Measurements from ENCODE around the gene FBXL3.

GRCh38 chr13:76968041-76968440 lies 58.9 kb downstream of the FBXL3 start:
- TF ChIP-seq CTCF (IDR thresholded peaks at IDR 0.05; ENCODE audit: low read length) (no peak), EZH2 (optimal IDR thresholded peaks at IDR 0.05; ENCODE audit: low read depth, low read length) (no peak), EZH2phosphoT487 (IDR thresholded peaks at IDR 0.05; ENCODE audit: low read length) (no peak)

All from MM.1S (cell line).